Loucy (cell line): ENCODE results near the gene FYB2.

ENCODE experiments used
- H2AFZ ChIP-seq: fragments of 200-600 bp; sonication (generic); 2 replicates; pipeline ENCODE4 v1.6.0; 2016; ENCODE audit warnings: antibody characterized with exemption, mild to moderate bottlenecking, low read length, moderate library complexity
- H3F3A ChIP-seq: fragments of 200-600 bp; 2 replicates; pipeline ENCODE4 v1.6.0; 2016; ENCODE audit warnings: antibody characterized with exemption, low read depth, mild to moderate bottlenecking
- H3K27me3 ChIP-seq: fragments of 200-600 bp; sonication (generic); 2 replicates; pipeline ENCODE4 v1.6.1; 2014; ENCODE audit warnings: low read length, mild to moderate bottlenecking; ENCODE audit not compliant: insufficient read depth, poor library complexity, severe bottlenecking
- H3K36me3 ChIP-seq: fragments of 200-600 bp; sonication (generic); 2 replicates; pipeline ENCODE4 v1.6.1; 2016; ENCODE audit warnings: low read length; ENCODE audit not compliant: insufficient read depth
- H3K4me1 ChIP-seq: fragments of 200-600 bp; sonication (generic); 2 replicates; pipeline ENCODE4 v1.5.1; 2014; ENCODE audit warnings: low read length, mild to moderate bottlenecking; ENCODE audit not compliant: insufficient read depth, poor library complexity, severe bottlenecking
- H3K4me2 ChIP-seq: fragments of 200-600 bp; sonication (generic); 2 replicates; pipeline ENCODE4 v1.6.0; 2014; ENCODE audit warnings: antibody characterized with exemption, low read length, low read depth, mild to moderate bottlenecking; ENCODE audit not compliant: poor library complexity, severe bottlenecking
- H3K4me3 ChIP-seq: fragments of 200-600 bp; sonication (generic); 2 replicates; pipeline ENCODE4 v1.5.1; 2014; ENCODE audit warnings: low read length, mild to moderate bottlenecking, mixed read lengths; ENCODE audit not compliant: poor library complexity, severe bottlenecking
- H3K79me2 ChIP-seq: fragments of 200-600 bp; sonication (generic); 2 replicates; pipeline ENCODE4 v1.6.1; 2014; ENCODE audit warnings: low read length; ENCODE audit not compliant: insufficient read depth
- H3K9ac ChIP-seq: fragments of 200-600 bp; sonication (generic); 2 replicates; pipeline ENCODE4 v1.6.0; 2014; ENCODE audit warnings: mild to moderate bottlenecking, low read depth, low read length, moderate library complexity; ENCODE audit not compliant: poor library complexity, severe bottlenecking
- H3K9me2 ChIP-seq: fragments of 200-600 bp; sonication (generic); replicated peaks from 2 replicates; pipeline ENCODE4 v1.6.1; 2016; ENCODE audit warnings: low read depth, low read length, mixed read lengths
- H3K9me3 ChIP-seq: fragments of 200-600 bp; sonication (generic); 2 replicates; pipeline ENCODE4 v1.6.1; 2014; ENCODE audit warnings: mild to moderate bottlenecking, antibody characterized with exemption, low read length, low read depth; ENCODE audit not compliant: insufficient read depth
- H4K20me1 ChIP-seq: fragments of 200-600 bp; sonication (generic); 2 replicates; pipeline ENCODE4 v1.6.0; 2014; ENCODE audit warnings: antibody characterized with exemption, low read length, mild to moderate bottlenecking; ENCODE audit not compliant: insufficient read depth, poor library complexity, severe bottlenecking
- CTCF ChIP-seq: fragments of 200-600 bp; sonication (generic); conservative IDR thresholded peaks from 2 replicates; pipeline ENCODE4 v1.5.1; 2014; ENCODE audit warnings: mild to moderate bottlenecking, antibody characterized with exemption, low read length
- EZH2phosphoT487 ChIP-seq: fragments of 200-600 bp; IDR thresholded peaks from 2 replicates; pipeline ENCODE4 v1.6.1; 2018; ENCODE audit warnings: antibody characterized with exemption, mild to moderate bottlenecking, moderate library complexity, borderline replicate concordance

The FYB2 gene

GRCh38 chr1:56713112-56713511 lies 106.1 kb downstream of the FYB2 start:
- Histone ChIP-seq H3F3A (no peaks in the 10 kb centered on the region), H3K36me3 (no peaks in the 10 kb centered on the region), H3K9me2 (no peaks in the 10 kb centered on the region), H4K20me1 (no peaks in the 10 kb centered on the region), H3K9ac (no peak overlapping the region), H3K27me3 (no peaks in the 10 kb centered on the region), H2AFZ (no peak overlapping the region), H3K4me2 (no peak overlapping the region), H3K4me3 (no peak overlapping the region), H3K4me1 (no peaks in the 10 kb centered on the region), H3K9me3 (no peaks in the 10 kb centered on the region), H3K79me2 (no peaks in the 10 kb centered on the region)
- TF ChIP-seq CTCF: no peak
- TF ChIP-seq EZH2phosphoT487: no peak

GRCh38 chr1:56712150-56712549 lies 107.1 kb downstream of the FYB2 start:
- Histone ChIP-seq H3K36me3 (no peaks in the 10 kb centered on the region), H3K4me2 (no peak overlapping the region)

GRCh38 chr1:56710646-56711045 lies 108.6 kb downstream of the FYB2 start:
- H3K9me2 ChIP-seq: no peaks in the 10 kb centered on the region

More at GRCh38 chr1:56712150-56712549, 107.1 kb downstream of the FYB2 start:
- H3K9me3 ChIP-seq: no peaks in the 10 kb centered on the region
- no peaks in the 10 kb centered on the region for H4K20me1 ChIP-seq
- no peaks in the 10 kb centered on the region for H3K27me3 ChIP-seq
- no peak overlapping the region for H3K9ac ChIP-seq
- no peaks in the 10 kb centered on the region for H3K4me1 ChIP-seq
- H3K9me2 ChIP-seq: no peaks in the 10 kb centered on the region
- H3K79me2 ChIP-seq: no peaks in the 10 kb centered on the region
- no peak overlapping the region for H3K4me3 ChIP-seq
- no peak overlapping the region for H2AFZ ChIP-seq
- H3F3A ChIP-seq: no peaks in the 10 kb centered on the region
- TF ChIP-seq CTCF: no peak
- TF ChIP-seq EZH2phosphoT487: no peak

More at GRCh38 chr1:56710646-56711045, 108.6 kb downstream of the FYB2 start:
- H2AFZ ChIP-seq: no peak overlapping the region
- no peaks in the 10 kb centered on the region for H3K27me3 ChIP-seq
- H3K4me3 ChIP-seq: no peak overlapping the region
- no peak overlapping the region for H3K4me2 ChIP-seq
- no peak overlapping the region for H3K9ac ChIP-seq
- TF ChIP-seq CTCF: no peak
- TF ChIP-seq EZH2phosphoT487: no peak
- H3K4me1 ChIP-seq: no peaks in the 10 kb centered on the region
- H3K36me3 ChIP-seq: no peaks in the 10 kb centered on the region
- no peaks in the 10 kb centered on the region for H3F3A ChIP-seq
- no peaks in the 10 kb centered on the region for H3K79me2 ChIP-seq
- no peaks in the 10 kb centered on the region for H3K9me3 ChIP-seq
- no peaks in the 10 kb centered on the region for H4K20me1 ChIP-seq
